NCI-H2171 (cell line): ENCODE results near the gene DLG2.

ENCODE experiments used
- DNase-seq: peaks from one replicate; lab custom pipeline; 2025; lab: John Stamatoyannopoulos, UW

DLG2 gene

DNA sequence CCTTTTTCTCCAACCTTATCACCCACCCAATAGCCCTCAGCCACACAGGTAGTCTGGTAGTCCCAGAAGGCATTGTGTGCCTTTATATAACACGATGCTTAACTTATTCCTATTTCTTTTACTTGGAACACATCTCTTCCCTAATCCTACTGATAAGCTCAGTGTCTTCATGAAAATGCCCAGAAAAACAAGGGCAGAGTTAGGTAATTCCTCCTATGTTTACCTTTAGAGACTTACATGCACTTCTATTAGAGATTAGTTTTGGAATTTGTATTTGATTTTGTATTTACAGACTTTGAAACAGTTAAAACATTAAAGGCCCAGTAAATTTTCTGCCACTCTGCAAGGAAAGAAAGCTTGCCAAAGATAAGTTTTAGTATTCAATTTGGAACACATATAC lies 1703.2 kb downstream of the DLG2 start:
- no peak for DNase-seq

- no peak for DNase-seq
These were observed 1704.2 kb downstream of the DLG2 start for GRCh38 chr11:83922953-83923352.

DNA sequence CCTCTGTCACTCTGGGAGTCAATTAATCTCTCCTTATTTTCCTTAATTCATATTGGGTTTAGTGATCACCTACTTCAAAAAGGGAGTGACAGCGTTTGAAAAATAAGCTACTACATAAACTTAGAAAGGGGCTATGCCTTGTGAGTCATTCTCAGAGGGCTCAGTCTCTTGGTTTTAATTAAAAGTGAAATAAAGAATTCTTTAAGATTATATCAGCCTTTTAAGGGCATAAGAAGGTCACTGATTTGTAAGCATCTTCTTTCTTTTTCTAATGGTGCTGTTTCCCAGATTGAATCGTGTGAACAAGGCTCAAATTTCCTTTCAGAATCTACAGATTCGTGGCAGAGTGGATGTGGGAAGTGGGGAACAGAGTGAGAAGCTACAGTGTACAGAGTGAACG lies 1704.8 kb downstream of the DLG2 start:
- no peak for DNase-seq

- no peak for DNase-seq
These were observed 1705.5 kb downstream of the DLG2 start for GRCh38 chr11:83921447-83922192.

DNA sequence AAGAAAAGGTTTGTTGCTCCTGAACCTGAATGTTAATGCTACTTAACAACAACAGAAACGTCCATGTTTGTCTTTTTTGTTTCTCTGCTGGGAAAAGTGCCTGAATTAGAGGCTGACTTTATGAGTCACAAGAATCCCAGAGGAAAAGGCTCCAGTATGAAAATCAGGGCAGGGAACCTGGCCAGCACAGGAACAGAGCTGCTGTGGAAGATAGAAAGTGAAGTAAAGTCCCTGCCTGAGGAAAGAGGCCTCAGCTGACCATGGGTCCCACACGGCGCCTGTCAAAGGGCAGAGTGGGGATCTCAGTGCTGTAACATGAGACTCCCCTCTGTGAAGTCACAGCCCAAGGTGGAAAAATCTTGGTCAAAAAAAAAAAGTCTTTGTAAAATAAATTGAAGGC lies 1708.7 kb downstream of the DLG2 start:
- no peak for DNase-seq

DNA sequence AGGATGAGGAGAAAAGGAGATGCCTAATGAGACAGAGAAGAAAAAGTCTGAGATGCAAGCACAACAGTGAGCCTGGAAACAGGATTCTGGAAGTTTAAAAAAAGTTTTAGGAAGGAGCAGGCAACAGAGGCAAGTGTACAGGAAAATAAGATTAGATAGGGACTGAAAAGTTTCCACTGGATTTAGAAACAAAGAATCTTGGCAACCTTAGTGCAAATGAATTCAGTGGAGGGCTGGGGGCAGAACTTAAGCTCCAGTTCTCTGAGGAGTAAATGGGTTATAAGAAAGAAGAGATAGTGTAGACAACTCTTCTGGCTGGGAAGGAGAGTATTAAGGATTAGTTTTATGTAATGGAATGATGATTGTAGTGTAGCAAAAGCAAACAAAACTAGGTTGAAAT lies 1712.1 kb downstream of the DLG2 start:
- DNase-seq = no peak

DNA sequence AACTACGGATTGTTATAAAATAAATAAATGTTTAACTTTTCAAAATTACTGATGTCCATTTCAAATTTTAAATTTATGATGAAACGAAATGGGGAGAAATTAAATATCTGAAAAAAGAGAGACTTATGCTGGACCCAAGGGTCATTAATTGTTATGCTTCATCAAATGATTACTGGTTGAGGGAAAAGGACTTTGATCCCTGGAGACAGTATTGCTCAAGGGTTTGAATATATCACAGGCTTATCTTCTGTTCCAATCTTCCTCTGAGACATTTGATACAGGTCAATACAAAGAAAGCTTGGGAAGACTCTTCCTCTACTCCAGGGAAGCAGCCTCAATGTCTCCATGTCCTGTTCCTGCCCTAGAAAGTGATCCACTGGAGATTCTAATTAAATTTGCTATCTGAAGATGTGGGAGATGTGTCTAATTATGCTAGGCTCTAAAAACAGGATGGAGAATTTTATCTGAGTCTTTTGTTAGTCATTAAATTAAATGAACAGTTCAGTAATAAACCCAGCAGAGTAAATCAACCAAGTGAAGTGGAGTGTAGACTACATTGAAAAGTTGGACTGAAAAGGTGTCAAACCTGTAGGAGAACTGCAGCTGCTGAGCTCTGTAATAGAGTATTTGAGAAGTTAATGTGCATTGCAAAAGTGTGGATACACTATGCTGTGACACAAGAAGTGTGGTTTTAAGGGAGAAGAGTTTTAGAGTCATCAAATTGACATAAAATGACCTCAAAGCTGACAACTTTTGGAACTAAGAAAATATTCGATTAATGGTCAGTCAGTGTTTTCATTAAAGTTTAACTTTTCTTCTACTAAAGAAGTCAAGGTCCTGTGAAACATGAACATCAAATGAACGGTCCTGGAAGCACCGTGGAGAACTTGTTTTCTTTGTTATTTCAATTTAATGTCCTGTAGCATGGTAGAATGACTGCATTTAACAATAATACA lies 1717.3 kb downstream of the DLG2 start:
- DNase-seq = no peak

- no peak for DNase-seq
These were observed 1718.8 kb downstream of the DLG2 start for GRCh38 chr11:83908298-83908856.

DNA sequence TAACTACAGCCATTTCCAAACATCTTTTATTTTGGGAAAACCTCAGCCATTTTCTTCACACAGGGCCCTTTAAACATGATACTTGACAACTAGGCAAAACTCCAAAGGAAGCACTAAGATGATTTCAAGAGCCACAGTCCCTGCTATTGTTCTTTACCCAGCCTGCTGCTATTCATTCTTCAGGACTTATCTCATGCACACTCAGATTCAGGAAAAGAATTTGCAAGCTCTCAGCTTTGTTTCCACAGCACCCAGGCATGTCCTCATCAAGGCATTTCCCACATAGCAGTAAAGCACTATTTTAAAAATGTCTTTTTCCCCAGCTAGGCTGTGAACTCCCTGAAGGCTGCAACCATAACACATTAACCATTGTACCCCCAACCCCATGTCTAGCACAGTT lies 1731.6 kb downstream of the DLG2 start:
- DNase-seq = no peak

- no peak for DNase-seq
These were observed 1745.7 kb downstream of the DLG2 start for GRCh38 chr11:83881428-83881827.

DNA sequence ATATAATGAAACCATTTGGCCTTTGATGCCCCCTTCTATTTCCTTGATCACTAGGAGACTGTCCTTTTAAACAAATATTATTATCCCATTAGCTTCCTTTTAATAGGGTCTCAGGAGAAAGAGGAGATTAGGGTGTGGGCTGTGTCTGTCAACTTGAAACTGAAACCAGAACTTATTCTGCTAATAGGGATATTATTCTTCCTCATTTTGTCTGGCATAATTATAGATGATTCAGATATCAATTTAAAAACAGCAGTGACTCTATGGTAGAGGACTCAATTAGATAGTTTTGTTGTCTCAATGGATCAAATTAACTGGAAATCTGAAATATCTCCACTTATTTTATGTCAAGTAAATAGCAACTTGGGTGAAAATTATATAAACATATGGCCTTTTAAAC lies 1756.1 kb downstream of the DLG2 start:
- no peak for DNase-seq

DNA sequence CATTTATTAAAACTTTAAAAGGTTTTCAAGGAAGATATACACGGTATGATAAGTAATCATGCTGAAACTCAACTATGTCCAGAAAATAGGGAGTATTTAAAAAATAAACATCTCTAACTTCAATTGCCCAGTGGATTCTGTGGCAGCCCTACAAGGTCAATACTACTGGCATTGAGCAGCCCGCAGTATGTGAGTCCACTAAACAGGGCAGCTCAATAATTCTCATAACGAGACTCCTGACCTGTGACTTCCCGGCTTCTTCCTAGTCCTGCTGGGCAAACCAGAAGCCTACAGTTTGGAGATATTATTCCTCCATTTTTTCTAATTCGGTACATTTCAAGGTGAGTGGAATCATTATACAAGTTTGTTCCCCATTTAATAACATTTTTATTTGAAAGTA lies 1760.5 kb downstream of the DLG2 start:
- no peak for DNase-seq

GRCh38 chr11:83865636-83866461 lies 1761.3 kb downstream of the DLG2 start:
- DNase-seq = no peak

- no peak for DNase-seq
These were observed 1762.6 kb downstream of the DLG2 start for GRCh38 chr11:83864412-83865057.

DNA sequence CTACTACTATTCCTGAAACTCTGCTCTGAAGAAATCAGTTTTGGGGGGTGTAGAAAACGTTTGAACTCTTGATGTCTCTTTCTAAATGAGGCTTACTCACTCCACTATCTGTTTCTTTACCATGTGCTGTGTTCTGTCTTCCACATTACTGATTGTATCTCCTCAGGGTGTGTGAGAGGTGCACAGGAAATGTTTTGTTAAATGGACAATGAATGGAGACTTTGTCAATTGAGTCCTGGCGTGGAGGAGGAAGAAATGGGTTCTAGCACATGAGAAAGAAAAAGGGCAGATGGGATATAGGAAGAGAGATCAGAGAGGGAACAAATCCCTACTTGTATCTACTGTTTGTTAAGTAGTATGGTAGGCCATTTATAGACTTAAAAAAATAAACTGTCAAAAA lies 1763.9 kb downstream of the DLG2 start:
- no peak for DNase-seq

DNA sequence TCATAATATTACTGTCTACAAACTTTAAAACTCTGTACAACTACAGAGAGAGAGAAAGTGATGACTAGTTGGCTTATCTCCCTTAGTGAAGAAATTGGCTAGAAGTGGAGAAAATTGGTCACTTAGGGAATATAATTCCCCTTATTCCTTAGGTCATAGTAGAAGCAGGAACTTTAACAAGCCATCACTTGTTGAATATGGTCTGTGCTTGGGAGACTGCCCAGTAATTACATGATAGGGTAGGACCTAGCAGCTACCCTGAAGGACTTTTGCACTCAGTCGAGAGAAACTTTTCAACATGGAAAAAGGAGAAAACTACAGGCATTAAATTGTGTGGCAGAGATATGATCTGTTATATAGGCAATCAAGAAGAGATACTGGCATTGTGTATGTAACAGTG lies 1764.5 kb downstream of the DLG2 start:
- no peak for DNase-seq

DNA sequence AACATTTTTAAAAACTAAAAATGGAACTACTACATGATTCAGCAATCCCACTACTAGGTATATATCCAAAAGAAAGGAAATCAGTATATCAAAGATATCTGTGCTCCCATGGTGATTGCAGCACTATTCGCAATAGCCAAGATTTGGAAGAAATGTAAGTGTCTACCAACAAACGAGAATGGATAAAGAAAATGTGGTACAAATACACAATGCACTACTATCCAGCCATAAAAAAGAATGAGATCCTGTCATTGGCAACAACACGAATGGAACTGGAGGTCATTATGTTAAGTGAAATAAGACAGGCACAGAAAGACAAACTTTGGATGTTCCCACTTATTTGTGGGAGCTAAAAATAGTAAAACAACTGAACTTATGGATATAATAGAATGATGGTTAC lies 1765.1 kb downstream of the DLG2 start:
- DNase-seq = no peak

GRCh38 chr11:83858694-83859093 lies 1768.5 kb downstream of the DLG2 start:
- no peak for DNase-seq

DNA sequence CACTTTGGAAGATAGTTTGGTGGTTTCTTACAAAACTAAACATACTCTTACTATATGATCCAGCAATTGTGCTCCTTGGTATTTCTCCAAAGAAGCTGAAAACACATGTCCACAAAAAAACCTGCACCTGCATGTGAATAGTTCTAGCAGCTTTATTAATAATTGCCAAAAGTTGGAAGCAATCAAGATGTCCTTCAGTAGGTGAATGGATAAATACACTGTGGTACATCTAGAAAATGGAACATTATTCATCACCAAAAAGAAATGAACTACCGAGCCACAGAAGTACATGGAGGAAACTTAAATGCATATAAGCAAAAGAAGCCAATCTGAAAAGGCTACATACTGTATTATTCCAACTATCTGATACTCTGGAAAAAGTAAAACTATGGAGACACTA lies 1771.9 kb downstream of the DLG2 start:
- DNase-seq = no peak

GRCh38 chr11:83852775-83853442 lies 1774.2 kb downstream of the DLG2 start:
- DNase-seq = no peak

DNA sequence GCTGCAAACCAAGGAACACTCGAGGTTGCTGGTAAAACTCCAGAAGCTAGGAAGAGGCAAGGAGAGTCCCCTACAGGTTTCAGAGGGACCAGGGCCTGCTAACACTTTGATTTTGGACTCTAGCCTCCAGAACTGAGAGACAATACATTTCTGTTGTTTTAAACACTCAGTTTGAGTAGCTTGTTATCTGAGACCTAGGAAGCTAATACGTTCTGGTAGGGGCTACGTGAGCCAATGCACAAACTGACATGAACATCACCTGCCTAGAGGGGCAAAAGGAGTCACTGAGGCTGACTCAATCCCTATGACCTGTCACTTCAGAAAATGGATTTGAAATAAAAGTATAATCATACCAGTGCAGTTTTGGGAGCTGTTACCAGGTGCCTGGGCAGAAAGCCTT lies 1775.1 kb downstream of the DLG2 start:
- no peak for DNase-seq
